Suppressor macrophage treated with lipopolysaccharide for 1 hour (primary cell): ENCODE measurements around the gene B4GALNT1.
A peak's percentile ranks its signal among the peaks of the same experiment; 100 is the strongest.
"Not testable (repeated sequence)": the region's sequence is repeated elsewhere in the genome, so short reads cannot be mapped to it uniquely, and the experiment has no call there.

Experiments used
- DNase-seq, 3 donors: peaks; one replicate each; pipeline ENCODE4 v3.0.0-alpha.2; 2020 to 2022

The B4GALNT1 gene

GRCh38 chr12:57632958-57633840, at the start of gene B4GALNT1:
B4GALNT1 (minus strand) TSS chr12:57633201; CDS start chr12:57632132, 1,069 bp downstream.
- peak; percentile 65 to 86 (median 77) for DNase-seq

DNA sequence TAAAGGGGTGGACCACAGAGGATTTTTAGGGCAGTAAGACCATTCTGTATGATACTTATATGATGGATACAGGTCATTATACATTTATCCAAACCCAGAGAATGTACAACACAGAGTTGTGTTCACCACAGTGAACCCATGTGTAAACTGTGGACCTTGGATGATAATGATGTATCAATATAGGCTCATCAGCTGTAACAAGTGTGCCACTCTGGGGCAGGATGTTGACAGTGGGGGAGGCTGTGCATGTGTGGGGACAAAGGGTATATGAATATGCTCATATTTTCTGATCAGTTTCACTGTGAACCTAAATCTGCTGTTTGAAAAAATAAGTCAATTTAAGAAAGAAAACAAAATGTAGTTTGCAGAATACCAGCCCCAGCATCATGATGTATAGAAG, 46.7 kb upstream of the B4GALNT1 start:
- DNase-seq, result no peak

GRCh38 chr12:57677947-57678346, 44.9 kb upstream of the B4GALNT1 start:
- not testable (repeated sequence) for DNase-seq

GRCh38 chr12:57674691-57675090, 41.7 kb upstream of the B4GALNT1 start:
- no peak for DNase-seq

DNA sequence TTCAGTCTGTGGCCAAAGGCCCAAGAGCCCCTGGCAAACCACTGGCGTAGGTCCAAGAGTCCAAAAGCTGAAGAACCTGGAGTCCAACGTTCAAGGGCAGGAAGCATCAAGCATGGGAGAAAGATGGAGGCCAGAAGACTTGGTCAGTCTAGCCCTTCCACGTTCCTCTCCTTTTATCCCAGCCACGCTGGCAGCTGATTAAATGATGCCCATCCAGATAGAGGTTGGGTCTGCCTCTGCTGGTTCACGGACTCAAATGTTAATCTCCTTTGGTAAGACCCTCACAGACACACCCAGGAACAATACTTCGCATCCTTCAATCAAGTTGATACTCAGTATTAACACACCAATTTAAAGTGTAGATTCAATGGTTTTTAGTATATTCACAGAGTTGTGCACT, 39.8 kb upstream of the B4GALNT1 start:
- no peak for DNase-seq

GRCh38 chr12:57671811-57672210, 38.8 kb upstream of the B4GALNT1 start:
- DNase-seq, result not testable (repeated sequence)

DNA sequence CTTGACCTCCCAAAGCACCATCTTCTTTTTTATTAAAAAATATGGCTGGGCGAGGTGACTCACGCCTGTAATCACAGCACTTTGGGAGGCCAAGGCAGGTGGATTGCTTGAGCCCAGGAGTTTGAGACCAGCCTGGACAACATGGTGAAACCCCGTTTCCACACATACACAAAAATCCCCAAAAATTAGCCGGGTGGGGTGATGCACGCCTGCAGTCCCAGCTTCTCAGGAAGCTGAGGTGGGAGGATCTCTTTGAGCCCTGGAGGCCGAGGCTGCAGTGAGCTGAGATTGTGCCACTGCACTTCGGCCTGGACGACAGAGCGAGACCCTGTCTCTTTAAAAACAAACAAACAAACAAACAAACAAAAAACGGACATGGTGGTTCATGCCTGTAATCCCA, 36.7 kb upstream of the B4GALNT1 start:
- DNase-seq, result not testable (repeated sequence)

GRCh38 chr12:57666897-57667296, 33.9 kb upstream of the B4GALNT1 start:
- no peak for DNase-seq

DNA sequence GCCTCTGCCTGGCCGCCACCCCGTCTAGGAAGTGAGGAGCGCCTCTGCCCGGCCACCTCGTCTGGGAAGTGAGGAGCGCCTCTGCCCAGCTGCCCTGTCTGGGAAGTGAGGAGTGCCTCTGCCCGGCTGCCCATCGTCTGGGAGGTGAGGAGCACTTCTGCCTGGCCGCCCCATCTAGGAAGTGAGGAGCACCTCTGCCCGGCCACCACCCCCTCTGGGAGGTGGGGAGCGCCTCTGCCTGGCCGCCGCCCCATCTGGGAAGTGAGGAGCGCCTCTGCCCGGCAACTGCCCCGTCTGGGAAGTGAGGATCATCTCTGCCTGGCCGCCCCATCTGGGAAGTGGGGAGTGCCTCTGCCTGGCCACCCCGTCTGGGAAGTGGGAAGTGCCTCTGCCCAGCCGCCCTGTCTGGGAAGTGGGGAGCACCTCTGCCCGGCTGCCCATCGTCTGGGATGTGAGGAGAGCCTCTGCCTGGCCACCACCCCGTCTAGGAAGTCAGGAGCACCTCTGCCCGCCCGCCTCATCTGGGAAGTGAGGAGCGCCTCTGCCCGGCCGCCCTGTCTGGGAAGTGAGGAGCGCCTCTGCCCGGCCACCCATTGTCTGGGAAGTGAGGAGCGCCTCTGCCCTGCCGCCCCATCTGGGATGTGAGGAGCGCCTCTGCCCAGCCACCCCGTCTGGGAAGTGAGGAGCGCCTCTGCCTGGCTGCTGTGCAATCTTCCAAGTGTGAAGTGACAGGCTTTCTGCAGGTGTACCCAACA, 32.2 kb upstream of the B4GALNT1 start:
- not testable (repeated sequence) for DNase-seq

GRCh38 chr12:57661376-57661775, 28.4 kb upstream of the B4GALNT1 start:
- no peak for DNase-seq

DNA sequence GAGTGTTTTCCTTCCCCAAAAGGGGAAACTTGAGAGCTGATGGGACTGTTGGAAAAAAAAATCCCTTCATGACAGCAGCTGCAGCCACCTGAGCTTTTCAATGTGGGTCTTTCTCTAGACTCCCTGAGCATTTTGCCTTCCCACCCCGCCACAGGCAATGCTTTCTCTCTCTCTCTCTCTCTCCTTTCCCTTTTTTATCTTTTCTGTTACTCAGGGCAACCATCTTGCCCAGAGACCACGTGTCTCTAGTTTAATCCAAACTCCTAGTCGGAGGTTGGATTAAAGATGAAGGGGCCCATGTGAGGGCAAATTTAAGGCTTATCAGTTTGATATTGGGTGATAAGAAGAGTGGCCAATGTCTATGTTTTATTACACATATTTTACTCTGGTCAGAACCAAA, 25.9 kb upstream of the B4GALNT1 start:
- DNase-seq, result no peak

DNA sequence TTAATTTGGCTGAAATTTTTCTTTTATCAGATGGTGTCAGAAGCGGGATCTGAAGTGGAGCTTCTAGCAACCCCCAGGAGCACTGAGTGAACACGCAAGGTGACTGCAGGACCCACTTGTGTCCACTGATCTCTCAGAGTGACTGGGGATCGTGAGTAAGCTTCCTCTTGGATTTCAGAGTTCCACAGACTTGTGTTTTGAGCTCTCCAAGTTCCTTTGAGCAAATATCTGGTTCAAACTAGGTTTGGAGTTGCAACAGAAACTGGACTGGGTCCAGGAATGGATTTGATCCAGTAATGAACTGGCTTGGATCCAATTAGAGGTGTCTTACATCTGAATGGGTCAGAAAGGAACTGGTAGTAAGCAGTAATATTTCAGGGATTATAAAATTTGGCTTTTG, 24.7 kb upstream of the B4GALNT1 start:
- DNase-seq, result no peak

GRCh38 chr12:57656408-57656807, 23.4 kb upstream of the B4GALNT1 start:
- not testable (repeated sequence) for DNase-seq

DNA sequence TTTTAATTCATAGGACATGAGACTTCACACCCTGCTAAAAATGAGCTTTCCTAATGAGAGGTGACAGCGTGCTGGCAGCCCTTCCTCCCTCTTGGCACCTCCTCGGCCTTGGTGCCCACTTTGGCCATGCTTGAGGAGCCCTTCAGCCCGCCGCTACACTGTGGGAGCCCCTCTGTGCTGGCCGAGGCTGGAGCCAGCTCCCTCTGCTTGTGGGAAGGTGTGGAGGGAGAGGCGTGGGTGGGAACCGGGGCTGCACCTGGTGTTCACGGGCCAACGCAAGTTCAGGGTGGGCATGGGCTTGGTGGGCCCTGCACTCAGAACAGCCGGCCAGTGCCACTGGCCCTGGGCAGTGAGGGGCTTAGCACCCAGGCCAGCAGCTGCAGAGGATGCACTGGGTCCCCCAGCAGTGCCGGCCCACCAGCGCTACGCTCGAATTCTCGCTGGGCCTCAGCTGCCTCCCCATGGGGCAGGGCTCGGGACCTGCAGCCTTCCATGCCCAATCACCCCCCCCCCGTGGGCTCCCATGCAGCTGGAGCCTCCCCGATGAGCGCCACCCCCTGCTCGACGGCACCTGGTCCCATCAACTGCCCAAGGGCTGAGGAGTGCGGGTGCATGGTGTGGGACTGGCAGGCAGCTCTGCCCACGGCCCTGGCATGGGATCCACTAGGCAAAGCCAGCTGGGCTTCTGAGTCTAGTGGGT, 22.7 kb upstream of the B4GALNT1 start:
- no peak for DNase-seq

GRCh38 chr12:57654042-57654441, 21.0 kb upstream of the B4GALNT1 start:
- no peak for DNase-seq

DNA sequence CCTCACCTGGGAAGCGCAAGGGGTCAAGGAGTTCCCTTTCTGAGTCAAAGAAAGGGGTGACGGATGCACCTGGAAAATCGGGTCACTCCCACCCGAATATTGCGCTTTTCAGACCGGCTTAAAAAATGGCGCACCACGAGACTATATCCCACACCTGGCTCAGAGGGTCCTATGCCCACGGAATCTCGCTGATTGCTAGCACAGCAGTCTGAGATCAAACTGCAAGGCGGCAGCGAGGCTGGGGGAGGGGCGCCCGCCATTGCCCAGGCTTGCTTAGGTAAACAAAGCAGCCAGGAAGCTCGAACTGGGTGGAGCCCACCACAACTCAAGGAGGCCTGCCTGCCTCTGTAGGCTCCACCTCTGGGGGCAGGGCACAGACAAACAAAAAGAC, 13.7 kb upstream of the B4GALNT1 start:
- DNase-seq, result not testable (repeated sequence)

DNA sequence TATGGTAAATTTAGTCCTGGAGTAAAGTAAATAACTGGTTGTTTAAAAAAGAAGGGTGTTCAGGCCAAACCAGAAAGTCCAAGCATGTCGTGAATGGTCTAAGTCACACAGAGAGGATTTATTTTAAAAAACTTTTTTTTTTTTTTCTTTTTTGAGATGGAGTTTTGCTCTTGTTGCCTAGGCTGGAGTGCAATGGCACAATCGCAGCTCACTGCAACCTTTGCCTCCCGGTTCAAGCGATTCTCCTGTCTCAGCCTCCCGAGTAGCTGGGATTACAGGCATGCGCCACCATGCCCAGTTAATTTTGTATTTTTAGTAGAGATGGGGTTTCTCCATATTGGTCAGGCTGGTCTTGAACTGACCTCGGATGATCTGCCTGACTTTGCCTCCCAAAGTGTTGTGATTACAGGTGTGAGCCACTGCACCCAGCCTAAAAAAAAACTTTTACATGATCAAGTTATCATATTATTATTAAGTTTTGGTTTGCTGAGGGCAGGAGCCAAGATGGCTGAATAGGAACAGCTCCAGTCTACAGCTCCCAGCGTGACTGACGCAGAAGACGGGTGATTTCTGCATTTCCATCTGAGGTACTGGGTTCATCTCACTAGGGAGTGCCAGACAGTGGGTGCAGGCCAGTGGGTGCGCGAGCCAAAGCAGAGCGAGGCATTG, 13.1 kb upstream of the B4GALNT1 start:
- DNase-seq, result not testable (repeated sequence)

DNA sequence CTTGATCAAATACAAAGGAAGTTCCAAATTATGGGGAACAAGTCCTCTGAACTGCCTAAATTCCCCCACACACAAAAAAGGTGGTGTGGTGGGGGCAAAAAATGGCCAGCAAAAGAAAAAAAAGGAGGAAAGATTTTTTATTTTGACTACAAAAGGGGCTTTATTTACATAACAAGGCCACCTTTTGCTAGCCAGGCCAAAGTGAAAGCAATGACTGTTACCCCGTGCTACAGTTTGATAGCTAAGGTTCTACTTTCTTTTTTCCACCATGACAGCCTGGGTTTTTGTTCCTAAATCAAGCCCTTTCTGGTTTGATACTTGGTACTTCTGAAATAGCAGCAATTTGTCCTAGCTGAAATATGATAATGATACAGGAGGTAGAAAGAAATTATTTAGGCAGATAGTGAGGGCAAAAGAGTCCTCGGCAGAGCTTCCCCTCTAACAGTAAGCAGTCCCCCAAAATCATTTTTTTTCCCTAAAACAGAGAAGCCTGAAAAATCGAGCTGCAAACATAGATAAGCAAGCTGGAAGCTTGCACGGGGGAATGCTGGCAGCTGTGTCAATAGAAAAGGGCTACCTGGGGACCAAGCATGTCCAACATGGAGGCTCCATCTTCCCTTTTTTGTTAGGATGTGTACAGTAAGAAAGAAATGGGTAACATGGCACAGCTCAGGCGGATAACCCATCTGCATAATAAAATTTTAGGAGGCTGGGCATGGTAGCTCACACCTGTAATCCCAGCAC, 8.9 kb upstream of the B4GALNT1 start:
- DNase-seq, result no peak

GRCh38 chr12:57640175-57641042, 7.4 kb upstream of the B4GALNT1 start:
- DNase-seq, result no peak

DNA sequence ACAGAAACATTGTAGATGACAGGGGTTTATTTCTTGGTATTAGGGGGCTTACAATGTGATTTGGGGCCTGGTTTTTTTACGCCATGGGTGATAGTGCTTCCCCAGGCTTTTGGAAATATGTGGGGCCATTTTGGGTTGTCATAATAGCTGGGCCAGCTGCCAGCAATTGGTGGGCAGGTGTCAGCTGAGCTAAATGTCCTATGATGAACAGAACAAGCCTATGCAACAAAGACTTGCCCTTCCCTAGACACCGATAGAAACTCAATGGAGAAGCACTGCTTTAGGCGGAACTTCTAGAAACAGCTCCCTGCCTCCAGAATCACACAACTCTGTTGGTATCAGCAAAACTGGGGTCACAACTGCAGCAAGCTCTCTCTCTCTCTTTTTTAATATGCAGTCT, 5.1 kb upstream of the B4GALNT1 start:
- DNase-seq, result no peak

GRCh38 chr12:57637364-57637763, 4.4 kb upstream of the B4GALNT1 start:
- DNase-seq, result no peak
